H1 (cell line): ENCODE data around the gene GSDME. TPM values are rescaled to one million over a fixed set of nuclear protein-coding genes. Genes with fewer than 3 reads are reported as not detected.

Source experiments
- HDAC2 ChIP-seq, 2 experiments: fragments of 300-600 bp in 1 of 2; sonication (generic) in 1 of 2; IDR thresholded peaks; 2 replicates each; pipeline ENCODE4 v1.6.1; 2011 to 2012; ENCODE audit warnings: low read depth in 2 of 2, low read length in 2 of 2, mild to moderate bottlenecking in 2 of 2, moderate library complexity in 2 of 2, borderline replicate concordance in 1 of 2, inconsistent platforms in 1 of 2
- NANOG ChIP-seq: IDR thresholded peaks from 2 replicates; pipeline ENCODE4 v1.6.1; 2011; ENCODE audit warnings: low read length, low read depth, mild to moderate bottlenecking, inconsistent platforms; ENCODE audit not compliant: insufficient read depth, poor library complexity, severe bottlenecking
- polyA plus RNA-seq, 7 experiments: library from polyadenylated mRNA; depleted of rRNA in 3 of 7; stranded (reverse) in 5 of 7; unstranded in 2 of 7; fragments of >200 nt in 5 of 7; fragments of 200-250 nt in 2 of 7; gene quantifications; 1 replicate in 5 of 7; 2 replicates in 1 of 7; 4 replicates in 1 of 7; pipeline versions ENCODE4 v1.2.1 to v1.2.3, GENCODE V29; 2011 to 2013; ENCODE audit warnings: missing spikeins in 2 of 7, mixed read lengths in 2 of 7
- total RNA-seq: library from RNA; stranded (reverse); fragmentation: NEBNext Ultra II Directional; extraction: Animal tissue kit (Norgen Biotek cat#: 25700); gene quantifications from 2 replicates; pipeline ENCODE4 v1.2.1, GENCODE V29; 2021

Gene GSDME
- total and polyA plus RNA-seq, 2 of the 8 experiments (the other 6 are each of a cell fraction or from before 2014, with no cell fraction given), result 5.4 to 7.6 TPM

DNA sequence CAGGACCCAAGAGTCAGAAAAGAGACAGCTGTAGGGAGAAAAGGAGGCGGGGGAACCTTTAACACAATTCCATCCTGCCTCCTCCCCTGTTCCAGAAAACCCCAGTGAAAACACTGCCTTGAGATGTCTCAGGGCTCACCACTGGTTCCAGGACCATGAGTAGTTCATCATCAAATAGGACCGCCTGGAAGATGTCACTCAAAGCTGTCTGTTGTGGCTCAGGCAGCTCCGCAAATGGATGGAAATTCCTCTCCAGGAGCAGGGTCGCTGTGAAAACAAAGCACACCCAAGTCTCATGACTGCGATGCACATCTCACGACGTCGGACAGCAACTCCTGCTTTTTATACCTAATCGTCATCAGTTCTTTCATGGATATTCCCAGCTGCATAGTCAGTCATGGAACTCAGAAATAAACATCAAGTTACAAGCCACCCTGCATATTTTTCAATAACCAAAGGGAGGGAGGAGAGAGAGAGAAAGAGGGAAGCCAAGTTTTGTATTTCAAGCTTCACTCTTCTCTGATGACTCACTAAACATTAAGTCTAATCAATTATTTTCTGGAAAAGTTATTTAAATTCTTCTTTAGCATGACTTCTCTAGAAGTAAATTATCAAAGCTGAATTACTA lies 49.2 kb downstream of the GSDME start (continued):
- TF ChIP-seq NANOG, result no peak
- no peak for TF ChIP-seq HDAC2 (IDR thresholded peaks at IDR 0.05; ENCODE audit: borderline replicate concordance in 1 of 2, low read depth in 2 of 2, low read length in 2 of 2)
- TF ChIP-seq, all 59 proteins: peak for 0
